Hepatocyte (in vitro differentiated cells): ENCODE measurements around the gene PNPT1.

Experiments
- EZH2phosphoT487 ChIP-seq: fragments of 200-600 bp; sonication (generic); IDR thresholded peaks from one replicate; pipeline ENCODE4 v1.6.1; 2018; ENCODE audit warnings: antibody characterized with exemption, mild to moderate bottlenecking, low read depth, moderate library complexity; ENCODE audit not compliant: unreplicated experiment, severe bottlenecking
- TF ChIP-seq, protein P1 (sequence below): fragments of 200-600 bp; sonication (generic); IDR thresholded peaks from 2 replicates; pipeline ENCODE4 v1.5.1; 2016; ENCODE audit warnings: antibody characterized with exemption, mild to moderate bottlenecking; ENCODE audit not compliant: poor library complexity

DNA sequence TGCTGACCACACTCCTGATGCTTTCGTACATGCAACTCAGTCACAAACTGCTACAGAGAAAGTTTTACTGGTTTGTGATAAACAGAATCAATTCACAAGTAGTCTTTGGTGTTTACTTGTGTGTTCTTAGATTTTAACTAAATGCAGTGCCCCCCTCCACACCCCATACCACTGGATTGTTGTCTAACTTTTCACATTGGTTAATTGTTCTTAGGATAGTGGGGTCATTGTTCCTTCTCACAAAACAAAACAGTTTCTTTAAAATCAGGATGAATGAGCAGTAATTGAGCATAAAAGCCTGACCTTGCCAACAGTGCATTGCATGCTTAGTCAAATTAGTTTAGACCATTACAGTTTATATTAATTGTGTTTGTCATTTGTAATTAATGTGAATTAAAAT, 14.1 kb upstream of the PNPT1 start:
- TF ChIP-seq EZH2phosphoT487: no peak
- TF ChIP-seq, protein P1, sequence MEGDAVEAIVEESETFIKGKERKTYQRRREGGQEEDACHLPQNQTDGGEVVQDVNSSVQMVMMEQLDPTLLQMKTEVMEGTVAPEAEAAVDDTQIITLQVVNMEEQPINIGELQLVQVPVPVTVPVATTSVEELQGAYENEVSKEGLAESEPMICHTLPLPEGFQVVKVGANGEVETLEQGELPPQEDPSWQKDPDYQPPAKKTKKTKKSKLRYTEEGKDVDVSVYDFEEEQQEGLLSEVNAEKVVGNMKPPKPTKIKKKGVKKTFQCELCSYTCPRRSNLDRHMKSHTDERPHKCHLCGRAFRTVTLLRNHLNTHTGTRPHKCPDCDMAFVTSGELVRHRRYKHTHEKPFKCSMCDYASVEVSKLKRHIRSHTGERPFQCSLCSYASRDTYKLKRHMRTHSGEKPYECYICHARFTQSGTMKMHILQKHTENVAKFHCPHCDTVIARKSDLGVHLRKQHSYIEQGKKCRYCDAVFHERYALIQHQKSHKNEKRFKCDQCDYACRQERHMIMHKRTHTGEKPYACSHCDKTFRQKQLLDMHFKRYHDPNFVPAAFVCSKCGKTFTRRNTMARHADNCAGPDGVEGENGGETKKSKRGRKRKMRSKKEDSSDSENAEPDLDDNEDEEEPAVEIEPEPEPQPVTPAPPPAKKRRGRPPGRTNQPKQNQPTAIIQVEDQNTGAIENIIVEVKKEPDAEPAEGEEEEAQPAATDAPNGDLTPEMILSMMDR: no peak
